ACC112 (cell line): ENCODE results near the gene ACADM.
"Not testable (repeated sequence)": the region's sequence is repeated elsewhere in the genome, so short reads cannot be mapped to it uniquely, and the experiment has no call there.

Experiments
- H2AFZ ChIP-seq: fragments of 200-600 bp; sonication (generic); one replicate; pipeline ENCODE4 v1.6.0; 2017; ENCODE audit warnings: antibody characterized with exemption, low read length; ENCODE audit not compliant: unreplicated experiment
- H3K27ac ChIP-seq: fragments of 200-600 bp; sonication (generic); 2 replicates; pipeline ENCODE4 v1.5.1; 2014; ENCODE audit warnings: low read depth, mild to moderate bottlenecking, antibody characterized with exemption, low read length, moderate library complexity
- H3K27me3 ChIP-seq: fragments of 200-600 bp; sonication (generic); 2 replicates; pipeline ENCODE4 v1.6.1; 2014; ENCODE audit warnings: mild to moderate bottlenecking, antibody characterized with exemption, low read length, moderate library complexity, mixed read lengths; ENCODE audit not compliant: insufficient read depth
- H3K36me3 ChIP-seq: fragments of 200-600 bp; sonication (generic); 2 replicates; pipeline ENCODE4 v1.6.1; 2016; ENCODE audit warnings: mild to moderate bottlenecking, antibody characterized with exemption, low read length, moderate library complexity, mixed read lengths; ENCODE audit not compliant: insufficient read depth
- H3K4me1 ChIP-seq: fragments of 200-600 bp; sonication (generic); one replicate; pipeline ENCODE4 v1.6.1; 2016; ENCODE audit warnings: low read length, mixed read lengths; ENCODE audit not compliant: insufficient read depth, unreplicated experiment, control insufficient read depth
- H3K4me3 ChIP-seq: fragments of 200-600 bp; sonication (generic); 2 replicates; pipeline ENCODE4 v1.5.1; 2014; ENCODE audit warnings: mild to moderate bottlenecking, low read depth, low read length
- H3K79me2 ChIP-seq: fragments of 200-600 bp; sonication (generic); one replicate; pipeline ENCODE4 v1.6.0; 2016; ENCODE audit warnings: low read length; ENCODE audit not compliant: control insufficient read depth, unreplicated experiment, insufficient read depth

The ACADM gene

GRCh38 chr1:75732703-75733102, 8.2 kb downstream of the ACADM start:
- Histone ChIP-seq H3K4me3 (no peak overlapping the region), H3K36me3 (peaks cover 10% of the 10 kb centered on the region), H3K27ac (no peak overlapping the region), H3K79me2 (peaks cover 17% of the 10 kb centered on the region), H3K27me3 (no peaks in the 10 kb centered on the region), H2AFZ (no peak overlapping the region), H3K4me1 (peaks cover 11% of the 10 kb centered on the region)

- no peaks in the 10 kb centered on the region for H3K27me3 ChIP-seq
Measured at GRCh38 chr1:75733661-75734060, 9.2 kb downstream of the ACADM start.

GRCh38 chr1:75736016-75736415, 11.5 kb downstream of the ACADM start:
- peaks cover 10% of the 10 kb centered on the region for H3K36me3 ChIP-seq
- H3K4me1 ChIP-seq, result peaks cover 11% of the 10 kb centered on the region

More at GRCh38 chr1:75733661-75734060, 9.2 kb downstream of the ACADM start:
- Histone ChIP-seq H3K79me2 (peaks cover 13% of the 10 kb centered on the region), H3K4me3 (no peak overlapping the region), H2AFZ (no peak overlapping the region), H3K4me1 (peaks cover 11% of the 10 kb centered on the region), H3K27ac (no peak overlapping the region), H3K36me3 (peaks cover 10% of the 10 kb centered on the region)

GRCh38 chr1:75742047-75742625, 17.6 kb downstream of the ACADM start:
- H3K36me3 ChIP-seq, result peaks cover 3% of the 10 kb centered on the region; the same call in 1 of the 2 replicates
- no peak overlapping the region for H3K4me3 ChIP-seq
- no peaks in the 10 kb centered on the region for H3K27me3 ChIP-seq
- H3K79me2 ChIP-seq, result no peaks in the 10 kb centered on the region
- no peak overlapping the region for H3K27ac ChIP-seq
- H3K4me1 ChIP-seq, result no peaks in the 10 kb centered on the region
- H2AFZ ChIP-seq, result no peak overlapping the region

More at GRCh38 chr1:75736016-75736415, 11.5 kb downstream of the ACADM start:
- no peak overlapping the region for H3K4me3 ChIP-seq
- H3K27ac ChIP-seq, result no peak overlapping the region
- no peak overlapping the region for H2AFZ ChIP-seq
- H3K27me3 ChIP-seq, result no peaks in the 10 kb centered on the region
- peaks cover 6% of the 10 kb centered on the region for H3K79me2 ChIP-seq

GRCh38 chr1:75745276-75745675, 20.8 kb downstream of the ACADM start:
- Histone ChIP-seq H3K27me3 (no peaks in the 10 kb centered on the region), H3K4me1 (no peaks in the 10 kb centered on the region), H3K79me2 (no peaks in the 10 kb centered on the region), H3K36me3 (peaks cover 3% of the 10 kb centered on the region; the same call in 1 of the 2 replicates), H2AFZ (no peak overlapping the region), H3K27ac (no peak overlapping the region), H3K4me3 (no peak overlapping the region)

- not testable (repeated sequence) for H2AFZ ChIP-seq, H3K79me2 ChIP-seq, H3K27me3 ChIP-seq, H3K4me1 ChIP-seq, H3K36me3 ChIP-seq, H3K4me3 ChIP-seq, H3K27ac ChIP-seq
Measured at GRCh38 chr1:75757210-75757609, 32.7 kb downstream of the ACADM start.

- not testable (repeated sequence) for H2AFZ ChIP-seq, H3K79me2 ChIP-seq, H3K4me3 ChIP-seq, H3K27me3 ChIP-seq, H3K4me1 ChIP-seq, H3K27ac ChIP-seq
- peaks cover 17% of the 10 kb centered on the region for H3K36me3 ChIP-seq
Measured at GRCh38 chr1:75758543-75758942, 34.0 kb downstream of the ACADM start.

- Histone ChIP-seq H3K4me1 (peaks cover 16% of the 10 kb centered on the region), H3K79me2 (no peaks in the 10 kb centered on the region), H3K27me3 (no peaks in the 10 kb centered on the region), H3K36me3 (peaks cover 11% of the 10 kb centered on the region), H2AFZ (no peak overlapping the region), H3K27ac (no peak overlapping the region), H3K4me3 (no peak overlapping the region)
Measured at GRCh38 chr1:75764057-75764655, 39.6 kb downstream of the ACADM start.

- Histone ChIP-seq H3K27me3 (no peaks in the 10 kb centered on the region), H3K4me3 (peak overlapping the region; percentile 50; the same call in 1 of the 2 replicates), H3K79me2 (no peaks in the 10 kb centered on the region), H3K4me1 (peaks cover 16% of the 10 kb centered on the region), H3K36me3 (peaks cover 11% of the 10 kb centered on the region), H3K27ac (peak overlapping the region; percentile 84), H2AFZ (peak overlapping the region; percentile 83)
Measured at GRCh38 chr1:75765697-75766355, 41.3 kb downstream of the ACADM start.

- H3K36me3 ChIP-seq, result peaks cover 6% of the 10 kb centered on the region
- H3K4me3 ChIP-seq, result no peak overlapping the region
- H2AFZ ChIP-seq, result no peak overlapping the region
- no peak overlapping the region for H3K27ac ChIP-seq
- no peaks in the 10 kb centered on the region for H3K27me3 ChIP-seq
- H3K79me2 ChIP-seq, result no peaks in the 10 kb centered on the region
- H3K4me1 ChIP-seq, result peaks cover 16% of the 10 kb centered on the region
Measured at GRCh38 chr1:75768016-75768415, 43.5 kb downstream of the ACADM start.

- H3K79me2 ChIP-seq, result no peaks in the 10 kb centered on the region
- H3K27me3 ChIP-seq, result no peaks in the 10 kb centered on the region
- H3K27ac ChIP-seq, result no peak overlapping the region
- H3K4me1 ChIP-seq, result peaks cover 7% of the 10 kb centered on the region
- no peak overlapping the region for H3K4me3 ChIP-seq
- H3K36me3 ChIP-seq, result no peaks in the 10 kb centered on the region
- no peak overlapping the region for H2AFZ ChIP-seq
Measured at GRCh38 chr1:75770761-75771160, 46.3 kb downstream of the ACADM start.
